H9 (cell line): ENCODE measurements around the gene TMEM270. TPM values are rescaled to one million over a fixed set of nuclear protein-coding genes. Genes with fewer than 3 reads are reported as not detected.

Experiments used
- DNase-seq: peaks from one replicate; pipeline ENCODE4 v3.0.0-alpha.2; 2017
- H2AFZ ChIP-seq: one replicate; pipeline ENCODE4 v1.6.1; 2013; ENCODE audit warnings: mild to moderate bottlenecking, low read length, control low read depth, moderate library complexity
- H2AK5ac ChIP-seq: 2 replicates; pipeline ENCODE4 v1.6.1; 2013; ENCODE audit warnings: low read length, control low read depth, mixed read lengths; ENCODE audit not compliant: insufficient read length
- H2BK120ac ChIP-seq: one replicate; pipeline ENCODE4 v1.6.1; 2013; ENCODE audit warnings: low read depth, mild to moderate bottlenecking, low read length, control low read depth, inconsistent platforms; ENCODE audit not compliant: poor library complexity, severe bottlenecking
- H2BK12ac ChIP-seq: 2 replicates; pipeline ENCODE4 v1.6.1; 2013; ENCODE audit warnings: low read length, control low read depth, mixed read lengths, low read depth; ENCODE audit not compliant: insufficient read length
- H2BK15ac ChIP-seq: 2 replicates; pipeline ENCODE4 v1.6.1; 2013; ENCODE audit warnings: low read depth, low read length, control low read depth
- H2BK20ac ChIP-seq: one replicate; pipeline ENCODE4 v1.6.1; 2013; ENCODE audit warnings: low read depth, mild to moderate bottlenecking, low read length, control low read depth, inconsistent platforms; ENCODE audit not compliant: poor library complexity, severe bottlenecking
- H2BK5ac ChIP-seq: 2 replicates; pipeline ENCODE4 v1.6.1; 2013; ENCODE audit warnings: low read length, control low read depth, mixed read lengths; ENCODE audit not compliant: insufficient read length
- H3K14ac ChIP-seq: 2 replicates; pipeline ENCODE4 v1.6.1; 2013; ENCODE audit warnings: low read length, control low read depth; ENCODE audit not compliant: insufficient read depth
- H3K18ac ChIP-seq: 2 replicates; pipeline ENCODE4 v1.6.1; 2013; ENCODE audit warnings: low read depth, mild to moderate bottlenecking, mixed read lengths, low read length, control low read depth; ENCODE audit not compliant: insufficient read length
- H3K23ac ChIP-seq: 2 replicates; pipeline ENCODE4 v1.6.1; 2013; ENCODE audit warnings: low read length, control low read depth, mixed read lengths, low read depth; ENCODE audit not compliant: insufficient read length
- H3K23me2 ChIP-seq: 2 replicates; pipeline ENCODE4 v1.6.1; 2013; ENCODE audit warnings: low read depth, mild to moderate bottlenecking, mixed read lengths, low read length, control low read depth; ENCODE audit not compliant: insufficient read length, poor library complexity, severe bottlenecking
- H3K27ac ChIP-seq: 2 replicates; pipeline ENCODE4 v1.5.1; 2013; ENCODE audit warnings: low read length, control low read depth, mixed read lengths, low read depth; ENCODE audit not compliant: insufficient read length
- H3K27me3 ChIP-seq: 2 replicates; pipeline ENCODE4 v1.6.1; 2013; ENCODE audit warnings: low read length, control low read depth, inconsistent platforms; ENCODE audit not compliant: insufficient read depth
- H3K4ac ChIP-seq: 2 replicates; pipeline ENCODE4 v1.6.1; 2013; ENCODE audit warnings: low read depth, mild to moderate bottlenecking, control low read depth, inconsistent platforms, low read length, moderate library complexity
- H3K4me1 ChIP-seq: 2 replicates; pipeline ENCODE4 v1.6.1; 2013; ENCODE audit warnings: low read length, control low read depth, inconsistent platforms; ENCODE audit not compliant: insufficient read depth
- H3K4me2 ChIP-seq: 2 replicates; pipeline ENCODE4 v1.6.1; 2013; ENCODE audit warnings: low read length, control low read depth, mixed read lengths; ENCODE audit not compliant: insufficient read length, insufficient read depth
- H3K56ac ChIP-seq: 2 replicates; pipeline ENCODE4 v1.6.1; 2013; ENCODE audit warnings: low read depth, mild to moderate bottlenecking, mixed read lengths, low read length, control low read depth; ENCODE audit not compliant: insufficient read length
- H3K79me1 ChIP-seq: 2 replicates; pipeline ENCODE4 v1.6.1; 2013; ENCODE audit warnings: low read depth, mild to moderate bottlenecking, moderate library complexity, low read length, control low read depth, inconsistent platforms; ENCODE audit not compliant: insufficient read depth, poor library complexity, severe bottlenecking
- H3K79me2 ChIP-seq: 2 replicates; pipeline ENCODE4 v1.6.1; 2013; ENCODE audit warnings: low read length, control low read depth, inconsistent platforms; ENCODE audit not compliant: insufficient read depth
- H3K9ac ChIP-seq: 2 replicates; pipeline ENCODE4 v1.6.1; 2013; ENCODE audit warnings: low read length, control low read depth, mixed read lengths; ENCODE audit not compliant: insufficient read length; ENCODE audit errors: extremely low read depth
- H3K9me3 ChIP-seq: one replicate; pipeline ENCODE4 v1.6.1; 2013; ENCODE audit warnings: low read depth, low read length, inconsistent platforms; ENCODE audit not compliant: control insufficient read depth
- H3T11ph ChIP-seq: one replicate; pipeline ENCODE4 v1.6.1; 2013; ENCODE audit warnings: mild to moderate bottlenecking, low read length, control low read depth, inconsistent platforms
- H4K20me1 ChIP-seq: one replicate; pipeline ENCODE4 v1.6.1; 2013; ENCODE audit not compliant: control insufficient read depth, insufficient read length, insufficient read depth
- H4K5ac ChIP-seq: 2 replicates; pipeline ENCODE4 v1.6.1; 2013; ENCODE audit warnings: low read depth, mild to moderate bottlenecking, mixed read lengths, low read length, control low read depth; ENCODE audit not compliant: insufficient read length
- H4K8ac ChIP-seq: replicated peaks from 2 replicates; pipeline ENCODE4 v1.6.1; 2013; ENCODE audit warnings: low read length, control low read depth, mixed read lengths, low read depth; ENCODE audit not compliant: insufficient read length
- H4K91ac ChIP-seq: 2 replicates; pipeline ENCODE4 v1.6.1; 2013; ENCODE audit warnings: low read depth, mild to moderate bottlenecking, moderate library complexity, mixed read lengths, low read length, control low read depth; ENCODE audit not compliant: insufficient read length
- H3K27ac Mint-ChIP-seq, 3 experiments: 2 replicates in 2 of 3; 3 replicates in 1 of 3; pipeline ENCODE4 v1.8.0; 2020 to 2021; ENCODE audit warnings: mixed read lengths in 3 of 3, mild to moderate bottlenecking in 1 of 3, moderate library complexity in 1 of 3
- H3K27me3 Mint-ChIP-seq: 2 replicates; pipeline ENCODE4 v1.8.0; 2021; ENCODE audit warnings: low read depth, mild to moderate bottlenecking, moderate library complexity, mixed read lengths
- H3K36me3 Mint-ChIP-seq, 3 experiments: 2 replicates in 2 of 3; 3 replicates in 1 of 3; pipeline ENCODE4 v1.8.0; 2020 to 2021; ENCODE audit warnings: low read depth in 3 of 3, mixed read lengths in 3 of 3; ENCODE audit not compliant: insufficient read depth in 1 of 3
- H3K4me1 Mint-ChIP-seq, 2 experiments: 2 replicates each; pipeline ENCODE4 v1.8.0; 2020; ENCODE audit warnings: mixed read lengths in 2 of 2
- H3K4me3 Mint-ChIP-seq, 2 experiments: 2 replicates in 1 of 2; 3 replicates in 1 of 2; pipeline ENCODE4 v1.8.0; 2020 to 2021; ENCODE audit warnings: mild to moderate bottlenecking in 2 of 2, mixed read lengths in 2 of 2, moderate library complexity in 1 of 2
- H3K9me3 Mint-ChIP-seq, 2 experiments: 2 replicates in 1 of 2; 3 replicates in 1 of 2; pipeline ENCODE4 v1.8.0; 2020; ENCODE audit warnings: mild to moderate bottlenecking in 2 of 2, mixed read lengths in 2 of 2, moderate library complexity in 1 of 2
- WGBS: extraction: QIAGEN DNeasy Blood & Tissue Kit; methylation state at CpG from one replicate; pipeline ENCODE4 v1.1.7; 2013; ENCODE audit warnings: missing lambda C conversion rate, low lambda C conversion rate, mixed read lengths; ENCODE audit not compliant: insufficient read length; ENCODE audit errors: extremely low coverage; 5-methylcytosine and 5-hydroxymethylcytosine counted together
- total RNA-seq: library from RNA; stranded (reverse); gene quantifications from 2 replicates; pipeline ENCODE4 v1.2.1, GENCODE V29; 2021
- TF ChIP-seq, protein P1 (sequence below): fragments of 200-600 bp; sonication (generic); conservative IDR thresholded peaks from 3 replicates; pipeline ENCODE4 v1.8.0; 2021; ENCODE audit warnings: antibody characterized with exemption, mild to moderate bottlenecking

TMEM270 gene
- total RNA-seq, 1 experiment from 2014 or later: not detected

DNA sequence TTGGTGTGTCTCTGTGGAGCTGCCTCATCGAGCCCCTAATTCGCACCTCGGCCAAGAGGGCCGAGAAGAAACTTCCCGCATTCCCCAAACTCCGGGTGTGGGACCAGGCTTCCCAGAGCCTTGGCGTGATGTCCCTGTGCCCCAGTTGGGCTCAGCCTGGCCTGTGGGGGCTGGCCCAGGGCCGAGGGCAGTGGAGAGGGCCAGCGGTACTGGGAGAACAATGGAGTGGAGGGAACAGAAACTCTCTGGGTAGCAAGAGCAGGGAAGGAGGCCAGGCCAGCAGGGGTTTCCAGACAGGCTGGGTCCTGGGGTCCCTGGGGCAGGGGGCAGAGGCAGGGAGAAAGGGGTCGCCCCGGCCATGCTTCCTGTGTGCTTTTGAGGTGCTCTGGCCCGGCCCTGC, 16.0 kb downstream of the TMEM270 start:
- no peak overlapping the region for H4K5ac ChIP-seq
- no peaks in the 10 kb centered on the region for H3K4me1 ChIP-seq
- no peak overlapping the region for H3K4me2 ChIP-seq
- no peak overlapping the region for H3K4ac ChIP-seq
- no peak overlapping the region for H3K18ac ChIP-seq
- DNase-seq: no peak
- TF ChIP-seq, protein P1, sequence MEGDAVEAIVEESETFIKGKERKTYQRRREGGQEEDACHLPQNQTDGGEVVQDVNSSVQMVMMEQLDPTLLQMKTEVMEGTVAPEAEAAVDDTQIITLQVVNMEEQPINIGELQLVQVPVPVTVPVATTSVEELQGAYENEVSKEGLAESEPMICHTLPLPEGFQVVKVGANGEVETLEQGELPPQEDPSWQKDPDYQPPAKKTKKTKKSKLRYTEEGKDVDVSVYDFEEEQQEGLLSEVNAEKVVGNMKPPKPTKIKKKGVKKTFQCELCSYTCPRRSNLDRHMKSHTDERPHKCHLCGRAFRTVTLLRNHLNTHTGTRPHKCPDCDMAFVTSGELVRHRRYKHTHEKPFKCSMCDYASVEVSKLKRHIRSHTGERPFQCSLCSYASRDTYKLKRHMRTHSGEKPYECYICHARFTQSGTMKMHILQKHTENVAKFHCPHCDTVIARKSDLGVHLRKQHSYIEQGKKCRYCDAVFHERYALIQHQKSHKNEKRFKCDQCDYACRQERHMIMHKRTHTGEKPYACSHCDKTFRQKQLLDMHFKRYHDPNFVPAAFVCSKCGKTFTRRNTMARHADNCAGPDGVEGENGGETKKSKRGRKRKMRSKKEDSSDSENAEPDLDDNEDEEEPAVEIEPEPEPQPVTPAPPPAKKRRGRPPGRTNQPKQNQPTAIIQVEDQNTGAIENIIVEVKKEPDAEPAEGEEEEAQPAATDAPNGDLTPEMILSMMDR: no peak
- H2AFZ ChIP-seq: no peak overlapping the region
- H3K27me3 ChIP-seq: no peaks in the 10 kb centered on the region
- peaks cover 4 to 8% of the 10 kb centered on the region in 2 experiments; a peak in 3 of 4 replicates for H3K4me1 Mint-ChIP-seq
- H3K9me3 Mint-ChIP-seq: no peaks in the 10 kb centered on the region
- H4K8ac ChIP-seq: no peak overlapping the region
- H3K9me3 ChIP-seq: no peaks in the 10 kb centered on the region
- H3K27me3 Mint-ChIP-seq: peaks cover 9% of the 10 kb centered on the region
- H2BK12ac ChIP-seq: no peak overlapping the region
- H3K27ac ChIP-seq: no peak overlapping the region
- H3K23ac ChIP-seq: no peak overlapping the region
- H3K79me1 ChIP-seq: no peaks in the 10 kb centered on the region
- no peak overlapping the region for H3K56ac ChIP-seq
- H3K9ac ChIP-seq: no peak overlapping the region
- no peaks in the 10 kb centered on the region for H4K20me1 ChIP-seq
- WGBS: no CpG with 5 or more reads among the region's 12 CpGs
- no peak overlapping the region for H4K91ac ChIP-seq
- no peaks in the 10 kb centered on the region for H3K79me2 ChIP-seq
- H3K27ac Mint-ChIP-seq: no peak overlapping the region
- H3K36me3 Mint-ChIP-seq: no peaks in the 10 kb centered on the region
- H3T11ph ChIP-seq: no peak overlapping the region
- no peak overlapping the region for H2BK5ac ChIP-seq
- H3K4me3 Mint-ChIP-seq: no peak overlapping the region
- H2BK120ac ChIP-seq: no peak overlapping the region
- H3K14ac ChIP-seq: no peak overlapping the region
- no peak overlapping the region for H2AK5ac ChIP-seq
- H2BK20ac ChIP-seq: no peak overlapping the region
- H2BK15ac ChIP-seq: no peak overlapping the region
- H3K23me2 ChIP-seq: no peaks in the 10 kb centered on the region
